Tibial artery (tissue), 4 donors: ENCODE data around the gene RBFOX1.

Experiments
- DNase-seq, 2 donors: peaks; one replicate each; pipeline ENCODE4 v3.0.0-alpha.2; 2019
- H3K27ac ChIP-seq, 2 donors: fragments of 200-600 bp; sonication (generic) in 1 of 2; 1 replicate in 1 of 2; 2 replicates in 1 of 2; pipeline ENCODE4 v1.5.1; 2018 to 2019; ENCODE audit warnings: mild to moderate bottlenecking in 1 of 2
- H3K27me3 ChIP-seq, 2 donors: fragments of 200-600 bp; sonication (generic) in 1 of 2; one replicate each; pipeline versions ENCODE4 v1.5.1 to v1.6.0; 2016 to 2019
- H3K36me3 ChIP-seq, 3 donors: fragments of 200-600 bp; sonication (generic) in 2 of 3; one replicate each; pipeline ENCODE4 v1.5.1; 2016 to 2019; ENCODE audit warnings: mild to moderate bottlenecking in 2 of 3
- H3K4me1 ChIP-seq, 4 donors: fragments of 200-600 bp; sonication (generic) in 2 of 4; 1 replicate in 3 of 4; 2 replicates in 1 of 4; pipeline ENCODE4 v1.5.1; 2016 to 2019
- H3K4me3 ChIP-seq, 2 donors: fragments of 200-600 bp; sonication (generic) in 1 of 2; 1 replicate in 1 of 2; 2 replicates in 1 of 2; pipeline ENCODE4 v1.5.1; 2018 to 2019; ENCODE audit warnings: mild to moderate bottlenecking in 2 of 2
- H3K9me3 ChIP-seq, 3 donors: fragments of 200-600 bp; sonication (generic) in 1 of 3; one replicate each; pipeline ENCODE4 v1.5.1; 2016 to 2019
- intact Hi-C: fragments of 100-400 bp; cut with DNase I; formaldehyde crosslinking; loops from one replicate; pipeline ENCODE4 v1.15.0; 2023; ENCODE audit warnings: low total_unique reads
- TF ChIP-seq, protein P1 (sequence below), 2 experiments: fragments of 200-600 bp in 1 of 2; fragments of 450-650 bp in 1 of 2; IDR thresholded peaks; one replicate each; pipeline ENCODE4 v1.5.1; 2017 to 2019; ENCODE audit warnings: antibody characterized with exemption in 2 of 2, mild to moderate bottlenecking in 1 of 2, moderate library complexity in 1 of 2

The RBFOX1 gene

DNA sequence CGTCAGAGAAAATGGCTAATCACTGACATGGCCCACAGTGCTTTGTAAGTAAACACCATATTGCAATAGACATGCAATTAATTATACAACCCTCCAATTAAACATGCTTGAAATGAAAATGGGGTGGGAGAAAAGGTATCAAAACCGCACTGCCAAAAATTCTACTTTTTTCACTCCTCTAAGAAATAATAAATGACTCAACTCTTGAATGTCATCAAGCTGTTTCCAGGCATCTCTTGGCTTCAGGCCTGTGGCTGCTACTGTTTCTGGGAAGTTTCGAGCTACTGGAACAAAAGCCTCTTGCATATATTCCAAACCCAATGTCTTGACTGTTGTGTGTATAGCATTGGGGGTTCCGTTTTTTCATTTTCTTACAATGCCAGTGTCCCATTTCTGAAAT lies 412.6 kb downstream of the RBFOX1 start:
- no peaks in the 10 kb centered on the region for H3K27me3 ChIP-seq
- H3K36me3 ChIP-seq: no peaks in the 10 kb centered on the region
- no peaks in the 10 kb centered on the region for H3K9me3 ChIP-seq
- no peak overlapping the region for H3K27ac ChIP-seq
- intact Hi-C loops: no loop called here
- no peak for DNase-seq
- TF ChIP-seq, protein P1, sequence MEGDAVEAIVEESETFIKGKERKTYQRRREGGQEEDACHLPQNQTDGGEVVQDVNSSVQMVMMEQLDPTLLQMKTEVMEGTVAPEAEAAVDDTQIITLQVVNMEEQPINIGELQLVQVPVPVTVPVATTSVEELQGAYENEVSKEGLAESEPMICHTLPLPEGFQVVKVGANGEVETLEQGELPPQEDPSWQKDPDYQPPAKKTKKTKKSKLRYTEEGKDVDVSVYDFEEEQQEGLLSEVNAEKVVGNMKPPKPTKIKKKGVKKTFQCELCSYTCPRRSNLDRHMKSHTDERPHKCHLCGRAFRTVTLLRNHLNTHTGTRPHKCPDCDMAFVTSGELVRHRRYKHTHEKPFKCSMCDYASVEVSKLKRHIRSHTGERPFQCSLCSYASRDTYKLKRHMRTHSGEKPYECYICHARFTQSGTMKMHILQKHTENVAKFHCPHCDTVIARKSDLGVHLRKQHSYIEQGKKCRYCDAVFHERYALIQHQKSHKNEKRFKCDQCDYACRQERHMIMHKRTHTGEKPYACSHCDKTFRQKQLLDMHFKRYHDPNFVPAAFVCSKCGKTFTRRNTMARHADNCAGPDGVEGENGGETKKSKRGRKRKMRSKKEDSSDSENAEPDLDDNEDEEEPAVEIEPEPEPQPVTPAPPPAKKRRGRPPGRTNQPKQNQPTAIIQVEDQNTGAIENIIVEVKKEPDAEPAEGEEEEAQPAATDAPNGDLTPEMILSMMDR (IDR thresholded peaks at IDR 0.05): no peak
- no peaks in the 10 kb centered on the region for H3K4me1 ChIP-seq
- H3K4me3 ChIP-seq: no peak overlapping the region

DNA sequence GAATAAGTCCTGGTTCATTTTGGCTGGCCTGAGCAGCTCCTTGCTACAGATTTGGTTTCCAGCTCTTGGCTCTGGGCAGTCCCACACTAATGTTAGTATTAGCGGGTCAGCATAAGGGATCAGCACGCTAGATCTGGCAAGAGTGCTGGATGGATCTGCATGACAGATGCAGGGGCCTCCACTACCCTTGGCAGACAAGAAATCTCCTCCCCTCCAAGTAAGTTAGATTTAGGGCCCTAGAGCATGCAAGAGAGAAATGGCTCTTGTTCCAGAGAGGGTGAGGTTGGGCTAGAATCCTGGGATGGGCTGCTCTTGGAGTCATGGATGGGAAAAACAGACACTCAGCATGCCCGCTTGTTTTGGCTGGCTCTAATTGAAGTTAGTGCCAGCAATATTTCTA lies 414.3 kb downstream of the RBFOX1 start:
- H3K27ac ChIP-seq: no peak overlapping the region
- H3K4me1 ChIP-seq: no peaks in the 10 kb centered on the region
- no peaks in the 10 kb centered on the region for H3K27me3 ChIP-seq
- H3K36me3 ChIP-seq: no peaks in the 10 kb centered on the region
- TF ChIP-seq, protein P1 (IDR thresholded peaks at IDR 0.05): no peak
- H3K9me3 ChIP-seq: no peaks in the 10 kb centered on the region
- intact Hi-C loops: no loop called here
- no peak overlapping the region for H3K4me3 ChIP-seq
- no peak for DNase-seq

DNA sequence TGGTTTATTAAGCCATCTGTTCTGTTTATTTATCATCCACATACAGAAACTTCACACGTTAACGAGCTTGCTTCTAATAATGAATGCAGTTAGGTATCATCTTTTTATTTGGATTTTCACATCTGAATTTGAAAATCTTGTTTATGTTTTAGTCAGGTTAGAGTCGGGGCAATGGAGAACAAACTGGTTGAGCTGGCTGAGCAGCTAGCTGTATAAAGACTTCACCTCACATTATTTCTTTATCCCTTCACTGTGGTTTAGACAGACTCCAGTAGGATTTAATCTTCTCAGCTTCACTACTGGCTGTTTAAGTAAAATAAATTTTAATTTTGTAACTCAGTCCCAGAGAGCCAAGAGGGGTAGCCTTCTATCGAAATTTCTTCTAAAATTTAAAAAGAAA lies 415.9 kb downstream of the RBFOX1 start:
- no peaks in the 10 kb centered on the region for H3K36me3 ChIP-seq
- no peaks in the 10 kb centered on the region for H3K27me3 ChIP-seq
- H3K9me3 ChIP-seq: no peaks in the 10 kb centered on the region
- no peak overlapping the region for H3K4me3 ChIP-seq
- no peaks in the 10 kb centered on the region for H3K4me1 ChIP-seq
- intact Hi-C loops: no loop called here
- TF ChIP-seq, protein P1 (IDR thresholded peaks at IDR 0.05): no peak
- no peak for DNase-seq
- H3K27ac ChIP-seq: no peak overlapping the region

DNA sequence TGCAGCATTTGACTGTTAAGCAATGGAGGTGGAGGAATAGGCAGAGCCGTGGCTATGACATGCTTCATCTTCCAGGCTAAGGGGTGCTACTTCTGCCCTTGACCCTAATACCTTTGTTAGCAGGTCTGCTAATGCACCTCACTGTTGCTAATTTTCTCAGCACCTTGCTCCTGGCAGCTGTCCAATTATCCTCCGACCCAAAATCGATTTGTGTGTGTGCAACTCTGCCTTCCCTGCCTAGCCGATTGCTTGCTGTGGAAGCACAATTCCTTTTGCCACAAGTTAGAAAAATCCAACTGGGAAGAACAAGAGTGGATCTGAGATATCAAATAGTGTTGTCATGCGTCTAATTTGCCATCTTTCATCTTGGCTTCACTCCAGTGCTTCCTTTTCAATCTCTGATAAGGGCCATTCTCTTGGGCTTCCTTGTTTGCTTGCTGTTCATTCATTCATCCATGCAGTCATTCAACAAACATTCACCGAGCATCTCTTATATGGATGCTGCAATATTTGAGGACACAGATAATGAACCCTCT lies 422.8 kb downstream of the RBFOX1 start:
- Histone ChIP-seq H3K9me3 (no peaks in the 10 kb centered on the region), H3K36me3 (no peaks in the 10 kb centered on the region), H3K4me3 (no peak overlapping the region), H3K4me1 (no peaks in the 10 kb centered on the region), H3K27me3 (no peaks in the 10 kb centered on the region), H3K27ac (no peak overlapping the region)
- intact Hi-C loops: no loop called here
- TF ChIP-seq, protein P1 (IDR thresholded peaks at IDR 0.05): no peak
- DNase-seq: no peak
